Mucosa of stomach (tissue), 1 donor: ENCODE measurements around the gene PLD4.
"Not testable (repeated sequence)": the region's sequence is repeated elsewhere in the genome, so short reads cannot be mapped to it uniquely, and the experiment has no call there.

ENCODE experiments used
- H3K27me3 ChIP-seq: one replicate; pipeline ENCODE4 v1.7.0; 2013; ENCODE audit warnings: mild to moderate bottlenecking, low read length; ENCODE audit not compliant: control insufficient read depth, insufficient read depth
- H3K36me3 ChIP-seq: one replicate; pipeline ENCODE4 v1.7.0; 2013; ENCODE audit warnings: low read length; ENCODE audit not compliant: control insufficient read depth, insufficient read depth
- H3K4me1 ChIP-seq: one replicate; pipeline ENCODE4 v1.7.0; 2013; ENCODE audit warnings: mild to moderate bottlenecking, low read length; ENCODE audit not compliant: control insufficient read depth, insufficient read depth
- H3K4me3 ChIP-seq: one replicate; pipeline ENCODE4 v1.7.0; 2013; ENCODE audit warnings: low read length
- H3K9ac ChIP-seq: one replicate; pipeline ENCODE4 v1.7.0; 2013; ENCODE audit warnings: mild to moderate bottlenecking, low read length, moderate library complexity
- H3K9me3 ChIP-seq: one replicate; pipeline ENCODE4 v1.7.0; 2013; ENCODE audit warnings: mild to moderate bottlenecking, low read length, moderate library complexity; ENCODE audit not compliant: control insufficient read depth
- donor health status: Pancreatic carcinoma.

Gene PLD4

DNA sequence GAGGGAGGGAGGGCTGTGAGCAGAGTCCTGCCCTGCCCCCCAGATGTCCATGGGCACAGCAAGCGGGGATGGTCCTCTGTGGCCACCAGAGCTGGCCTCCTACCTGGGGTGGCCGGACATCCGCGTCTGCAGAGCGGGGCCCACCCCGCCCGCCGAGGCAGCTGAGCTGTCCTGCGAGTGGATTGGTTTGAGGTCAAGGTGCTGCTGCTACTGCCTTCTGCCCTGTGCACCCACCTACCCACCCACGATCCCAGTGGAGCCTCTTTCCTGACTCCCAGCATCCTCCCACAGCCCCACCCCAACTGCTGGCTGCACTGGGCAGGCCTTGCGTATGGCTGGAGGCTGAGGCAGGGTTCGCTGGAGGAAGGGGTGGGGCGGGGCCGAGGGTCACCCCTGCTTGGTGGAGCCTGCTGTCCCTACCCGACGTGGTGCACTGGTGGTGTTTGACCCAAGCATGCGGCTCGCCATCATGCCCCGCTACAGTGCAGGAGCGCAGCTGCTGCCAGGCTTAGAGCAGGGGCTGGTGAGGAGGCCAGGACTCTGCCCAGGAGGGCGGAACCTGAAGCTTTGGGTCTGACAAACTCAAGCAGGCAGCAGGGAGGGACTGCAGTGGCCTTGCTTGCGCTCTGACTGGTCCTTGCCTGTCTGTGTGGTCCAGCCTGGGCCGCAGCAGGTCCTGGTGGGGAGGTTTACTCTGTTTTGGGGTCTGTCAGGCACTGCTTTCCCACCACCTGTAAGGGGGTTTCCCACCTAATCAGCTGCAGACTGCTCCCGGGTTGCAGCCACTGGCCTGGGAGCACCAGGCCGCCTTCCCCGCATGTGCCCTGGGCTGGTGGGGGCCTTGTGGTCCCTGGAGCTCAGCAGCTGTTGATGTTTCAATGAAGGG lies 35.9 kb upstream of the PLD4 start:
- Histone ChIP-seq H3K4me3 (no peak overlapping the region), H3K36me3 (no peaks in the 10 kb centered on the region), H3K9me3 (no peaks in the 10 kb centered on the region), H3K4me1 (no peaks in the 10 kb centered on the region), H3K27me3 (no peaks in the 10 kb centered on the region), H3K9ac (no peak overlapping the region)

GRCh38 chr14:104889375-104889757 lies 35.3 kb upstream of the PLD4 start:
- no peak overlapping the region for H3K9ac ChIP-seq
- no peaks in the 10 kb centered on the region for H3K36me3 ChIP-seq
- H3K4me1 ChIP-seq = no peaks in the 10 kb centered on the region
- H3K9me3 ChIP-seq = no peaks in the 10 kb centered on the region
- H3K27me3 ChIP-seq = no peaks in the 10 kb centered on the region
- H3K4me3 ChIP-seq = no peak overlapping the region

- not testable (repeated sequence) for H3K4me3 ChIP-seq, H3K9me3 ChIP-seq, H3K9ac ChIP-seq, H3K4me1 ChIP-seq, H3K36me3 ChIP-seq, H3K27me3 ChIP-seq
These were observed 34.4 kb upstream of the PLD4 start for GRCh38 chr14:104890292-104890691.

- H3K36me3 ChIP-seq = no peaks in the 10 kb centered on the region
- H3K27me3 ChIP-seq = no peaks in the 10 kb centered on the region
- no peaks in the 10 kb centered on the region for H3K9me3 ChIP-seq
- H3K4me3 ChIP-seq = no peak overlapping the region
- H3K4me1 ChIP-seq = peaks cover 15% of the 10 kb centered on the region
- no peak overlapping the region for H3K9ac ChIP-seq
These were observed 33.5 kb upstream of the PLD4 start for GRCh38 chr14:104891121-104891551.

DNA sequence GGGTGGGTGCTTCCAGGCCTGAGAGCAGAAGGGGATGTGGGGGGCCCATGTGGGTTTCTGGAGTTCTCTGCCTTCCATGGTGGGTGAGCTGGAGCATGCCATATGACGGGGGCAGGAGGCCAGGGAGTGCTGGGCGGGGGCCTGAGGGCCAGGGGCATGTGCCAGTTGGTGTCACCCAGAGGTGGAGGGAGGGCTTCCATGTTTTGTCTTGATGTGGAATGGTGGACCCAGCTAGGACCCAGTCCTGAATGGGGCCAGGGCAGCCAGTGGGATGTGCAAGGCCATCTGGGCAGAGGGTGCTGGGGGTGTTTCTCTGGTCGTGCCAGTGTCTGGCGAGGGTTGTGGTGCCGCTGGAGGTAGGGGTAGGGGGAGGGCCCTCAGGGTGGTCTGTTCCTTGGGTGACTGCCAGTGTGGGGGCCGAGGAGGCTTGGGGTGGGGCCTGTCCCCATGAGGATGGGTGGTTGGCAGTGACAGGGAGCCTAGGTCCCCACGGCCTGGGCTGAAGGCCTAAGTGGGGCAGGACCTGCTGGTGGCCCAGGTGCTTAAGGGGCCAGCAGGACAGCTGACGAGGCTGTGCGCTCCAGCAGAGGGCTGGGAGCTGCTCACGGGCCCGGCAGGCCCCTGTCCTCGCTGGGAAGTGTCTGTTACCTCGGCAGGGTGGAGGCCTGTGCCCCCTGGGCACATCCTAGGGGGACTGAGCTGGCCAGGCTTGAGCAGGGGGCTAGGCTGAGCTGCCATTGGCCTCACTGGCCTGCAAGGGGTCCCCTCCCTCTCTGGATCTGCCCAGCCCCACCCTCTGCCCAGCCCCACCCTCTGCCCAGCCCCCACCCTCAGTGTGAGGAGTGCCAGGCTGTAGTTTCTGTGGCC lies 32.8 kb upstream of the PLD4 start:
- H3K9ac ChIP-seq = no peak overlapping the region
- peaks cover 22% of the 10 kb centered on the region for H3K4me1 ChIP-seq
- H3K36me3 ChIP-seq = no peaks in the 10 kb centered on the region
- H3K9me3 ChIP-seq = no peaks in the 10 kb centered on the region
- H3K4me3 ChIP-seq = no peak overlapping the region
- H3K27me3 ChIP-seq = no peaks in the 10 kb centered on the region

GRCh38 chr14:104892531-104893434 lies 31.9 kb upstream of the PLD4 start:
- Histone ChIP-seq H3K9me3 (no peaks in the 10 kb centered on the region), H3K4me3 (no peak overlapping the region), H3K36me3 (no peaks in the 10 kb centered on the region), H3K4me1 (peaks cover 23% of the 10 kb centered on the region), H3K9ac (no peak overlapping the region), H3K27me3 (no peaks in the 10 kb centered on the region)

GRCh38 chr14:104893435-104894207 lies 31.1 kb upstream of the PLD4 start:
- no peak overlapping the region for H3K4me3 ChIP-seq
- H3K4me1 ChIP-seq = peaks cover 23% of the 10 kb centered on the region
- H3K9ac ChIP-seq = no peak overlapping the region
- H3K27me3 ChIP-seq = no peaks in the 10 kb centered on the region
- H3K9me3 ChIP-seq = no peaks in the 10 kb centered on the region
- no peaks in the 10 kb centered on the region for H3K36me3 ChIP-seq

DNA sequence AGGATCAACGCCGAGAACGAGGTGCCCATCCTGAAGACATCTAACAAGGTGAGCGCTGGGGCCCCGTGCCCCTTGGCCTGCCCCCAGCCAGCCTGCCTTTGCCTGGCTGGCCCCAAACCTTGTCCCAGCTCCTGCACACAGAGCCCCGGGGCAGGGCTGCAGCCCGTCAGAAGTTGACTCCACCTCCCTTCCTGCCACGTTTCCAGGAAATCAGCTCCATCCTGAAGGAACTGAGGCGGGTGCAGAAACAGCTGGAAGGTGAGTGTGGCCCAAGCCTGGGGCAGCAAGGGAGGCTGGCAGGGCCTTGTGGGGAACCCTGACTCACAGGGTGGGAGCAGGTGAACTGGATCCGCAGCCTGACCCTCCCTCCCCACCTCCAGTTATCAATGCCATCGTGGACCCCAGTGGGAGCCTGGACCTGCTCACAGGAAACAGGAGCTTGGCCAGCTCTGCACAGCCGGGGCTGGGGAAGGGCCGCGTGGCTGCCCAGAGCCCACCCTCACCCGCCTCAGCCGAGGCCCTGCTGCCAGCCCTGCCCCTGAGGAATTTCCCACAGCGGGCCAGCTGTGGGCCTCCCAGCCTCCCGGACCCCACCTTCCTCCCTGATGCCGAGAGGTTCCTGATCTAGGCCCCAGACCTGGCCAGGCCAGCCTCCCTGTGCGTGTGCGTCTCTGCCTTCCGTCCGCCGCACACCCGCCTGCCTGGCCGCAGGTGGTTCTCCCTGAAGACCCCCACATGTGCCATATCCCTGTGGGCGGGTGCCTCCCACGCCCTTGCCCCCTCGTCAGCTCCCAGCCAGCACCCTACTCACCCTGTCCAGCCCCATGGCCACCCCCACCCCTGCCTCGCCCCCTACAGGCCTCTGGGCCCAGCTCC lies 30.1 kb upstream of the PLD4 start:
- H3K4me1 ChIP-seq = peaks cover 23% of the 10 kb centered on the region
- H3K36me3 ChIP-seq = no peaks in the 10 kb centered on the region
- H3K27me3 ChIP-seq = no peaks in the 10 kb centered on the region
- H3K9ac ChIP-seq = no peak overlapping the region
- H3K9me3 ChIP-seq = no peaks in the 10 kb centered on the region
- no peak overlapping the region for H3K4me3 ChIP-seq

DNA sequence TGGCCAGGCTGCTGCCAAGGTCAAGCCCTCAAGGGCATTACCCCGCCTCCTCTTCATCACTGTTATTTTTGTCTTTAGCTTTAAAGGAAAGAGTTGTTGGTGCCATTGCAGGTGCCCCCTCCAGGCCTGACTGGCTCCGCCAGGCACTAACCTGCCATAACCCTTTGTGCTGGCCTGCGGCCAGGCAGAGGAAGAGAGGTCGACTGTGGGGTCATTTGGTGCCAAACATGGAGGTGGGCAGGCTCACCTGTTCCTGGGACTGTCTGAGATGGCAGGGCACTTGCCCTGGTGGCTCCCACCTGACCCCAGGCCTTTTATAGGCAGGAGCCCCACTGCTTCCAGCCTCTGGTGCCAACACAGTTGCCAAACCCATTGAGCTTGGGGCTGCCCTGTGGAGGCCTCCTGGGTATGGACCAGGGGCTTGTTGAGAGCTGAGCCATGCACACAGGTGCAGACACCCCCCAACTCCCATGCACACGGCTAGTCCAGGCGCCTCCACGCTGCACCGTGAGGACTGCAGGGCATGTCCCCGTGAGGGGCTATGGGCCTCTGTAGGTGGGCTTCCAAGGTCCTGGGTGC lies 29.4 kb upstream of the PLD4 start:
- no peak overlapping the region for H3K9ac ChIP-seq
- no peaks in the 10 kb centered on the region for H3K27me3 ChIP-seq
- H3K36me3 ChIP-seq = no peaks in the 10 kb centered on the region
- peaks cover 23% of the 10 kb centered on the region for H3K4me1 ChIP-seq
- no peak overlapping the region for H3K4me3 ChIP-seq
- H3K9me3 ChIP-seq = no peaks in the 10 kb centered on the region

DNA sequence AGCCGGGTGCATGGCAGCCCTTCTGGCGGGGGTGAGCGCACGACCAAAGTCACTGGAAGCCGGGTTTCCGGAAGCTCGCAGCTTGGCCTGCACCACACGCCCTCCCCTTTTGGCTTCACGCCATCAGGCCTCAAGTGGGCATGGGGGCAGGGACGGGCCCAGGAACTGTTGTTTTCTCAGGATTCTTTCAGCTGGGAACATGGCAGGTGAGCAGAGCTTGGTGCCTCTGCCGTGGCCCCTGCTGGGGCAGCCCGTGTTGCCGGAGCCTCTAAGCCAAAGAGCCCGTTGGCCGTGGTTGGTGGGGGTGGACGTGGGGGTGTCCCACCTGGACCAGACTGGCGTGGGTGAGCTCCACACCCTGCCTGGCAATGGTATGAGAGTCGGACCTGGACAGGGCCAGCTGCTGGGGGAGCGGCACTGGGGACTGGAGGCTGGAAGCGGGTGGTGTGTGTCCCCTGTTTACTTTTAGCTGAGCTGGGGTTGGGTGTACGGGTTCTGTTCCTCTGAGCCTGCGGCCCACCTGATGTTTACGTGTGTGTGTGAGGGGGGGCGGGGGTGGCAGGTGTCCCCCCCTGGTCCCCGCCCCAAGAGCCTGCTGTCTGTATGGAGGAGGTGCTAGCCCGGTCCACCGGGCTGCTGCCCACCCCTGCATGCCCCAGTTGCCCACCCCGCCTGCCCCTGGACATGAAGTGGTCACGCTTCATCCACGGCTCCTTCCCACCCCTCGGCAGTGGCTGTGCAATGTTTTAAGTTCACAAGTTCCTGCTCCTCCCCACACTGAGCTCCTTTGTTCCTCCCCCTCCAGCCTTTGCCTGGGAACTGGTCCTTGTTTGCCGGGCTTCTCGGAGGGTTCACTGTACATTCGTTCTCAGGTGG lies 28.7 kb upstream of the PLD4 start:
- Histone ChIP-seq H3K9me3 (no peaks in the 10 kb centered on the region), H3K4me3 (no peak overlapping the region), H3K4me1 (peaks cover 23% of the 10 kb centered on the region), H3K9ac (no peak overlapping the region), H3K27me3 (no peaks in the 10 kb centered on the region), H3K36me3 (no peaks in the 10 kb centered on the region)
